ENCODE measurements around the gene SPON2. TPM values are rescaled to one million over a fixed set of nuclear protein-coding genes. Genes with fewer than 3 reads are reported as not detected.

SPON2 gene
- polyA plus RNA-seq, 1 donor (not counting 4 experiments of a cell fraction or from before 2014, with no cell fraction given) = 3.3 TPM

GRCh38 chr4:1205586-1206298 lies 33.4 kb upstream of the SPON2 start:
- Histone ChIP-seq H3K4me2 (ENCODE audit: control insufficient read depth, extremely low read depth, insufficient read depth, low read depth, low read length) (no peak overlapping the region), H3K36me3 (ENCODE audit: control insufficient read depth in 2 of 2, extremely low read depth in 1 of 2, insufficient read depth in 2 of 2, low read length in 2 of 2) (peaks cover 1 to 3% of the 10 kb centered on the region in 2 experiments), H3K9me3 (ENCODE audit: control insufficient read depth, low read depth, low read length) (no peaks in the 10 kb centered on the region), H2AFZ (ENCODE audit: control insufficient read depth, low read length) (no peak overlapping the region), H3K4me3 (ENCODE audit: control insufficient read depth in 2 of 3, extremely low read depth in 1 of 3, insufficient read depth in 2 of 3, low read depth in 1 of 3, low read length in 3 of 3) (no peak overlapping the region), H3K4me1 (ENCODE audit: control insufficient read depth, extremely low read depth, insufficient read depth, low read length) (peaks cover 3% of the 10 kb centered on the region), H3K79me2 (ENCODE audit: control insufficient read depth, insufficient read depth, low read length) (no peaks in the 10 kb centered on the region), H3K9me1 (ENCODE audit: control insufficient read depth, extremely low read depth, insufficient read depth, low read length) (no peaks in the 10 kb centered on the region), H4K20me1 (ENCODE audit: control insufficient read depth, extremely low read depth, insufficient read depth, low read length) (no peaks in the 10 kb centered on the region), H3K27me3 (ENCODE audit: control insufficient read depth, extremely low read depth, insufficient read depth, low read length) (peaks cover under 1% of the 10 kb centered on the region), H3K9ac (ENCODE audit: control insufficient read depth, extremely low read depth, insufficient read depth, low read length) (no peak overlapping the region), H3K27ac (ENCODE audit: control insufficient read depth, insufficient read depth, low read length) (no peak overlapping the region)
- TF ChIP-seq EZH2 (IDR thresholded peaks at IDR 0.05; ENCODE audit: low read length) (no peak), CTCF (optimal IDR thresholded peaks at IDR 0.05 in 1 of 3, IDR thresholded peaks at IDR 0.05 in 1 of 3, conservative IDR thresholded peaks at IDR 0.05 in 1 of 3; ENCODE audit: extremely low read depth in 1 of 3, insufficient read depth in 2 of 3, low read length in 3 of 3) (no peak)
- DNase-seq (ENCODE audit: low read depth, low spot score) (no peak), FAIRE-seq (no peak)
- dilution Hi-C loops (cut with MboI; ENCODE audit: extremely low pct_ligation_motif_present, low sequenced_read_pairs) = no loop called here

- DNase-seq (ENCODE audit: low read depth, low spot score) (no peak), FAIRE-seq (no peak)
- no peak overlapping the region for H3K4me3 ChIP-seq (ENCODE audit: control insufficient read depth in 2 of 3, extremely low read depth in 1 of 3, insufficient read depth in 2 of 3, low read depth in 1 of 3, low read length in 3 of 3)
- H3K27me3 ChIP-seq (ENCODE audit: control insufficient read depth, extremely low read depth, insufficient read depth, low read length) = peaks cover 3% of the 10 kb centered on the region
- H3K36me3 ChIP-seq (ENCODE audit: control insufficient read depth in 2 of 2, extremely low read depth in 1 of 2, insufficient read depth in 2 of 2, low read length in 2 of 2) = no peaks in the 10 kb centered on the region
- no peaks in the 10 kb centered on the region for H3K9me1 ChIP-seq (ENCODE audit: control insufficient read depth, extremely low read depth, insufficient read depth, low read length)
- H3K4me1 ChIP-seq (ENCODE audit: control insufficient read depth, extremely low read depth, insufficient read depth, low read length) = peaks cover 3% of the 10 kb centered on the region
- H2AFZ ChIP-seq (ENCODE audit: control insufficient read depth, low read length) = no peak overlapping the region
- H3K9me3 ChIP-seq (ENCODE audit: control insufficient read depth, low read depth, low read length) = no peaks in the 10 kb centered on the region
- dilution Hi-C loops (cut with MboI; ENCODE audit: extremely low pct_ligation_motif_present, low sequenced_read_pairs) = no loop called here
- H3K79me2 ChIP-seq (ENCODE audit: control insufficient read depth, insufficient read depth, low read length) = no peaks in the 10 kb centered on the region
- TF ChIP-seq CTCF (optimal IDR thresholded peaks at IDR 0.05 in 1 of 3, IDR thresholded peaks at IDR 0.05 in 1 of 3, conservative IDR thresholded peaks at IDR 0.05 in 1 of 3; ENCODE audit: extremely low read depth in 1 of 3, insufficient read depth in 2 of 3, low read length in 3 of 3) (no peak), EZH2 (IDR thresholded peaks at IDR 0.05; ENCODE audit: low read length) (no peak)
- no peak overlapping the region for H3K4me2 ChIP-seq (ENCODE audit: control insufficient read depth, extremely low read depth, insufficient read depth, low read depth, low read length)
- no peak overlapping the region for H3K9ac ChIP-seq (ENCODE audit: control insufficient read depth, extremely low read depth, insufficient read depth, low read length)
- no peak overlapping the region for H3K27ac ChIP-seq (ENCODE audit: control insufficient read depth, insufficient read depth, low read length)
- H4K20me1 ChIP-seq (ENCODE audit: control insufficient read depth, extremely low read depth, insufficient read depth, low read length) = no peaks in the 10 kb centered on the region
Observed at GRCh38 chr4:1204828-1205585, 32.6 kb upstream of the SPON2 start.

Data from keratinocyte (primary cell).